ENCODE data around the gene ZWILCH.

GRCh38 chr15:66565741-66566144, 60.6 kb downstream of the ZWILCH start, which contains the start of gene LCTL:
- TF ChIP-seq CTCF (IDR thresholded peaks at IDR 0.05; ENCODE audit: poor library complexity) = no peak
- no peak for TF ChIP-seq EZH2phosphoT487 (IDR thresholded peaks at IDR 0.05; ENCODE audit: low read depth, severe bottlenecking, unreplicated experiment)
